ENCODE data around the gene TJP1.

Gene TJP1

GRCh38 chr15:29695489-29696167 is 126.6 kb downstream of the TJP1 start:
- in situ Hi-C loops (cut with MboI; ENCODE audit: low pct_unique_long_range_greater_than_20kb, low sequenced_read_pairs, unreplicated experiment): no loop called here
- DNase-seq (ENCODE audit: low spot score): no peak
- TF ChIP-seq CTCF (IDR thresholded peaks at IDR 0.05; ENCODE audit: extremely low read depth, insufficient read depth, missing control alignments): no peak

GRCh38 chr15:29693225-29693624 is 129.0 kb downstream of the TJP1 start:
- no peak for TF ChIP-seq CTCF (IDR thresholded peaks at IDR 0.05; ENCODE audit: extremely low read depth, insufficient read depth, missing control alignments)
- no peak for DNase-seq (ENCODE audit: low spot score)
- in situ Hi-C loops (cut with MboI; ENCODE audit: low pct_unique_long_range_greater_than_20kb, low sequenced_read_pairs, unreplicated experiment): no loop called here

GRCh38 chr15:29692527-29692926 is 129.7 kb downstream of the TJP1 start:
- DNase-seq (ENCODE audit: low spot score): no peak
- in situ Hi-C loops (cut with MboI; ENCODE audit: low pct_unique_long_range_greater_than_20kb, low sequenced_read_pairs, unreplicated experiment): no loop called here
- no peak for TF ChIP-seq CTCF (IDR thresholded peaks at IDR 0.05; ENCODE audit: extremely low read depth, insufficient read depth, missing control alignments)

GRCh38 chr15:29690765-29691475 is 131.3 kb downstream of the TJP1 start:
- TF ChIP-seq CTCF (IDR thresholded peaks at IDR 0.05; ENCODE audit: extremely low read depth, insufficient read depth, missing control alignments): no peak
- no peak for DNase-seq (ENCODE audit: low spot score)
- in situ Hi-C loops (cut with MboI; ENCODE audit: low pct_unique_long_range_greater_than_20kb, low sequenced_read_pairs, unreplicated experiment): no loop called here

- no peak for DNase-seq (ENCODE audit: low spot score)
- no peak for TF ChIP-seq CTCF (IDR thresholded peaks at IDR 0.05; ENCODE audit: extremely low read depth, insufficient read depth, missing control alignments)
- in situ Hi-C loops (cut with MboI; ENCODE audit: low pct_unique_long_range_greater_than_20kb, low sequenced_read_pairs, unreplicated experiment): no loop called here
Measured at GRCh38 chr15:29689287-29689986, 132.8 kb downstream of the TJP1 start.

GRCh38 chr15:29688506-29689286 is 133.6 kb downstream of the TJP1 start:
- no peak for DNase-seq (ENCODE audit: low spot score)
- no peak for TF ChIP-seq CTCF (IDR thresholded peaks at IDR 0.05; ENCODE audit: extremely low read depth, insufficient read depth, missing control alignments)
- in situ Hi-C loops (cut with MboI; ENCODE audit: low pct_unique_long_range_greater_than_20kb, low sequenced_read_pairs, unreplicated experiment): no loop called here

Data from GM13977 (cell line).